Uterus (tissue), 2 donors: ENCODE data around the gene MALT1.

Experiments used
- POLR2A ChIP-seq, 2 donors: fragments of 450-650 bp; IDR thresholded peaks; one replicate each; pipeline ENCODE4 v1.6.1; 2016; ENCODE audit warnings: antibody characterized with exemption in 2 of 2, mild to moderate bottlenecking in 1 of 2, moderate library complexity in 1 of 2
- TF ChIP-seq, protein P1 (sequence below), 4 experiments: fragments of 200-600 bp in 2 of 4; fragments of 450-650 bp in 2 of 4; sonication (generic) in 2 of 4; IDR thresholded peaks; one replicate each; pipeline ENCODE4 v1.5.1; 2016 to 2019; ENCODE audit warnings: antibody characterized with exemption in 4 of 4, mild to moderate bottlenecking in 2 of 4, moderate library complexity in 1 of 4

DNA sequence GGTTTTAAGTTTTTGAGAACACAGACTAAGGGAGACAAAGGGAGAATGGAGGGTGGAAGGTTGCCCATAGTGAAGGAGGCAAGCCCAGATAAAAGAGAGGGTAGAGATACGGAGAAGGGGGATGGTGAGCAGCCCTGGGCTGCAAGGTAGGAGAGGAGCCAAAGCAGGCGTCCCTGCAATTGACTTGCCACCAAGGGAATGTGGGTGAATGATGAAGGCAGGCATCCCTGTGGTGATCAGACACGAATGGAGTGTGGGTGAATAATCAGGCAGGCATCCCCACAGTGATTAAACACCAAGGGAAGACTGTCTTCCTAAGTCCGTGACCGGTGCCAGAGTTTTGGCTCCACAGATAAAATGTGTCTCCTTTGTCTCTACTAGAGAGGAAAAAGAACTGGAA is 25.9 kb upstream of the MALT1 start:
- TF ChIP-seq, protein P1, sequence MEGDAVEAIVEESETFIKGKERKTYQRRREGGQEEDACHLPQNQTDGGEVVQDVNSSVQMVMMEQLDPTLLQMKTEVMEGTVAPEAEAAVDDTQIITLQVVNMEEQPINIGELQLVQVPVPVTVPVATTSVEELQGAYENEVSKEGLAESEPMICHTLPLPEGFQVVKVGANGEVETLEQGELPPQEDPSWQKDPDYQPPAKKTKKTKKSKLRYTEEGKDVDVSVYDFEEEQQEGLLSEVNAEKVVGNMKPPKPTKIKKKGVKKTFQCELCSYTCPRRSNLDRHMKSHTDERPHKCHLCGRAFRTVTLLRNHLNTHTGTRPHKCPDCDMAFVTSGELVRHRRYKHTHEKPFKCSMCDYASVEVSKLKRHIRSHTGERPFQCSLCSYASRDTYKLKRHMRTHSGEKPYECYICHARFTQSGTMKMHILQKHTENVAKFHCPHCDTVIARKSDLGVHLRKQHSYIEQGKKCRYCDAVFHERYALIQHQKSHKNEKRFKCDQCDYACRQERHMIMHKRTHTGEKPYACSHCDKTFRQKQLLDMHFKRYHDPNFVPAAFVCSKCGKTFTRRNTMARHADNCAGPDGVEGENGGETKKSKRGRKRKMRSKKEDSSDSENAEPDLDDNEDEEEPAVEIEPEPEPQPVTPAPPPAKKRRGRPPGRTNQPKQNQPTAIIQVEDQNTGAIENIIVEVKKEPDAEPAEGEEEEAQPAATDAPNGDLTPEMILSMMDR (IDR thresholded peaks at IDR 0.05) = no peak
- TF ChIP-seq POLR2A (IDR thresholded peaks at IDR 0.05) = no peak
